Osteoblast (primary cell): ENCODE data around the gene UST. TPM values are rescaled to one million over a fixed set of nuclear protein-coding genes. Genes with fewer than 3 reads are reported as not detected.
A peak's percentile ranks its signal among the peaks of the same experiment; 100 is the strongest.
"Not testable (repeated sequence)": the region's sequence is repeated elsewhere in the genome, so short reads cannot be mapped to it uniquely, and the experiment has no call there.

Experiments used
- DNase-seq: peaks from one replicate; pipeline ENCODE4 v3.0.0; 2011; ENCODE audit warnings: low spot score, mixed read lengths; ENCODE audit not compliant: insufficient read length; ENCODE audit errors: missing footprints
- H2AFZ ChIP-seq: 2 replicates; pipeline ENCODE4 v1.6.0; 2011; ENCODE audit warnings: mild to moderate bottlenecking, low read length
- H3K27ac ChIP-seq: 2 replicates; pipeline ENCODE4 v1.5.1; 2011; ENCODE audit warnings: mild to moderate bottlenecking, low read depth, low read length, moderate library complexity
- H3K27me3 ChIP-seq: 2 replicates; pipeline ENCODE4 v1.6.0; 2012; ENCODE audit warnings: mild to moderate bottlenecking, control low read depth, inconsistent platforms, low read length, moderate library complexity; ENCODE audit not compliant: insufficient read depth
- H3K36me3 ChIP-seq: 2 replicates; pipeline ENCODE4 v1.5.1; 2011; ENCODE audit warnings: mild to moderate bottlenecking, low read length, control low read depth, moderate library complexity; ENCODE audit not compliant: insufficient read depth
- H3K4me1 ChIP-seq: 2 replicates; pipeline ENCODE4 v1.5.1; 2011; ENCODE audit warnings: mild to moderate bottlenecking, low read length, control low read depth, moderate library complexity; ENCODE audit not compliant: insufficient read depth
- H3K4me2 ChIP-seq: 2 replicates; pipeline ENCODE4 v1.6.0; 2011; ENCODE audit warnings: mild to moderate bottlenecking, low read length; ENCODE audit not compliant: insufficient read depth
- H3K4me3 ChIP-seq: fragments of 200-600 bp; sonication (generic); 3 replicates; pipeline ENCODE4 v1.5.1; 2012; ENCODE audit warnings: mild to moderate bottlenecking, low read length, inconsistent platforms; ENCODE audit not compliant: insufficient read depth
- H3K79me2 ChIP-seq: 2 replicates; pipeline ENCODE4 v1.6.0; 2012; ENCODE audit warnings: mild to moderate bottlenecking, low read length, control low read depth, inconsistent platforms; ENCODE audit not compliant: insufficient read depth
- H3K9me3 ChIP-seq: 2 replicates; pipeline ENCODE4 v1.5.1; 2011; ENCODE audit warnings: low read depth, low read length, control low read depth
- H4K20me1 ChIP-seq: 2 replicates; pipeline ENCODE4 v1.6.0; 2012; ENCODE audit warnings: mild to moderate bottlenecking, low read length, control low read depth; ENCODE audit not compliant: insufficient read depth
- total RNA-seq: library from RNA; depleted of rRNA; stranded (reverse); fragments of >200 nt; gene quantifications from 2 replicates; pipeline ENCODE4 v1.2.3, GENCODE V29; 2012
- TF ChIP-seq, protein P1 (sequence below): IDR thresholded peaks from 2 replicates; pipeline ENCODE4 v1.5.1; 2011; ENCODE audit warnings: mild to moderate bottlenecking, low read depth, low read length, moderate library complexity; ENCODE audit errors: extremely low read depth

UST gene
- total RNA-seq, 1 donor: 18.1 TPM

- H4K20me1 ChIP-seq: peaks cover 20% of the 10 kb centered on the region
- H3K79me2 ChIP-seq: no peaks in the 10 kb centered on the region
- TF ChIP-seq, protein P1, sequence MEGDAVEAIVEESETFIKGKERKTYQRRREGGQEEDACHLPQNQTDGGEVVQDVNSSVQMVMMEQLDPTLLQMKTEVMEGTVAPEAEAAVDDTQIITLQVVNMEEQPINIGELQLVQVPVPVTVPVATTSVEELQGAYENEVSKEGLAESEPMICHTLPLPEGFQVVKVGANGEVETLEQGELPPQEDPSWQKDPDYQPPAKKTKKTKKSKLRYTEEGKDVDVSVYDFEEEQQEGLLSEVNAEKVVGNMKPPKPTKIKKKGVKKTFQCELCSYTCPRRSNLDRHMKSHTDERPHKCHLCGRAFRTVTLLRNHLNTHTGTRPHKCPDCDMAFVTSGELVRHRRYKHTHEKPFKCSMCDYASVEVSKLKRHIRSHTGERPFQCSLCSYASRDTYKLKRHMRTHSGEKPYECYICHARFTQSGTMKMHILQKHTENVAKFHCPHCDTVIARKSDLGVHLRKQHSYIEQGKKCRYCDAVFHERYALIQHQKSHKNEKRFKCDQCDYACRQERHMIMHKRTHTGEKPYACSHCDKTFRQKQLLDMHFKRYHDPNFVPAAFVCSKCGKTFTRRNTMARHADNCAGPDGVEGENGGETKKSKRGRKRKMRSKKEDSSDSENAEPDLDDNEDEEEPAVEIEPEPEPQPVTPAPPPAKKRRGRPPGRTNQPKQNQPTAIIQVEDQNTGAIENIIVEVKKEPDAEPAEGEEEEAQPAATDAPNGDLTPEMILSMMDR: no peak
- H3K9me3 ChIP-seq: no peaks in the 10 kb centered on the region
- no peaks in the 10 kb centered on the region for H3K27me3 ChIP-seq
- no peak overlapping the region for H3K4me2 ChIP-seq
- no peak overlapping the region for H2AFZ ChIP-seq
- no peak overlapping the region for H3K4me3 ChIP-seq
- no peaks in the 10 kb centered on the region for H3K4me1 ChIP-seq
- no peak for DNase-seq
- no peak overlapping the region for H3K27ac ChIP-seq
- no peaks in the 10 kb centered on the region for H3K36me3 ChIP-seq
Observed at GRCh38 chr6:148854096-148854495, 107.3 kb downstream of the UST start.

DNA sequence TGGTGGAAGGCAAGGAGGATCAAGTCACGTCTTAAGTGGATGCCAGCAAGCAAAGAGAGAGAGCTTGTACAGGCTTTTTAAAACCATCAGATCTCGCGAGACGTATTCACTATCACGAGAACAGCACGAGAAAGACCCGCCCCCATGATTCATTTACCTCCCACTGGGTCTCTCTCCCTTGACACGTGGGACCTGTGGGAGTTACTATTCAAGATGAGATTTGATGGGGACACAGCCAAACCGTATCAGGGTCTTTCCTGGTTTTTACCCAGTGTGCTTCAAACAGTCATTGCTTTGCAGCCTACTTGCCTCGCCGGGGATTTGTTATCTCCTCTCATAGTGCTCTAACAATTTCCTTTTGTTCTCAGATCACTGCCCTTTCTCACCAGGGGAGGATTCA is 108.2 kb downstream of the UST start:
- no peaks in the 10 kb centered on the region for H3K36me3 ChIP-seq
- H3K9me3 ChIP-seq: no peaks in the 10 kb centered on the region
- H2AFZ ChIP-seq: no peak overlapping the region
- H3K4me1 ChIP-seq: no peaks in the 10 kb centered on the region
- H3K4me3 ChIP-seq: no peak overlapping the region
- no peaks in the 10 kb centered on the region for H3K79me2 ChIP-seq
- no peak overlapping the region for H3K4me2 ChIP-seq
- DNase-seq: no peak
- no peaks in the 10 kb centered on the region for H3K27me3 ChIP-seq
- TF ChIP-seq, protein P1: no peak
- H4K20me1 ChIP-seq: peaks cover 20% of the 10 kb centered on the region
- H3K27ac ChIP-seq: no peak overlapping the region

DNA sequence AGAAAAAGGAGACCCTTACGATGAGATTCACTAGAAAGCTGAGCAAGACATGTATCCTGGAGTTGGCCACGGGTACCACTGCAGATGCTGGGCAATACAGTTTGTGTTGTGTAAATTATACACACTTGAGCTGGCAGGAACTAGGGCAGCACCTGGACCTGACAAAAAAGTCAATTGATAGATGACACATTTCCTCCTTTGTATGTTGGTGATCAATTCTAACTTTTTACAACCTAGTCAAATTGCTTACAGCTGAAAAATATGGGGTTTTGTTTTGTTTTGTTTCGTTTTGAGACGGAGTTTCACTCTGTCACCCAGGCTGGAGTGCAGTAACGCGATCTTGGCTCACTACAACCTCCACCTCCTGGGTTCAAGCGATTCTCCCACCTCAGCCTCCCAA is 108.9 kb downstream of the UST start:
- Histone ChIP-seq H3K27ac (no peak overlapping the region), H4K20me1 (peaks cover 20% of the 10 kb centered on the region), H2AFZ (no peak overlapping the region), H3K36me3 (no peaks in the 10 kb centered on the region), H3K4me3 (no peak overlapping the region), H3K4me1 (no peaks in the 10 kb centered on the region), H3K27me3 (no peaks in the 10 kb centered on the region), H3K9me3 (no peaks in the 10 kb centered on the region), H3K4me2 (no peak overlapping the region), H3K79me2 (no peaks in the 10 kb centered on the region)
- DNase-seq: peak; percentile 14
- TF ChIP-seq, protein P1: no peak

GRCh38 chr6:148857798-148858390 is 111.1 kb downstream of the UST start:
- Histone ChIP-seq H3K9me3 (no peaks in the 10 kb centered on the region), H3K4me1 (no peaks in the 10 kb centered on the region), H3K27ac (no peak overlapping the region), H3K27me3 (no peaks in the 10 kb centered on the region), H3K36me3 (no peaks in the 10 kb centered on the region), H3K79me2 (no peaks in the 10 kb centered on the region), H3K4me2 (no peak overlapping the region), H4K20me1 (peaks cover 17% of the 10 kb centered on the region), H2AFZ (no peak overlapping the region), H3K4me3 (no peak overlapping the region)
- TF ChIP-seq, protein P1: no peak
- DNase-seq: peak; percentile 19

DNA sequence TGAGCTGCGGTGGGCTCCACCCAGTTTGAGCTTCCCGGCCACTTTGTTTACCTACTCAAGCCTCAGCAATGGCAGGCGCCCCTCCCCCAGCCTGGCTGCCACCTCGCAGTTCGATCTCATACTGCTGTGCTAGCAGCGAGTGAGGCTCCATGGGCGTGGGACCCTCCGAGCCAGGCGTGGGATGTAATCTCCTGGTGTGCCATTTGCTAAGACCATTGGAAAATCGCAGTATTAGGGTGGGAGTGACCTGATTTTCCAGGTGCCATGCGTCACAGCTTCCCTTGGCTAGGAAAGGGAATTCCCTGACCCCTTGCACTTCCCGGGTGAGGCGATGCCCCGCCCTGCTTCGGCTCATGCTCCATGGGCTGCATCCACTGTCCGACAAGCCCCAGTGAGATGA is 117.3 kb downstream of the UST start:
- H3K27me3 ChIP-seq, H3K27ac ChIP-seq, DNase-seq, H3K4me3 ChIP-seq, H3K79me2 ChIP-seq, H3K4me2 ChIP-seq, H3K9me3 ChIP-seq, H3K36me3 ChIP-seq, H2AFZ ChIP-seq, H4K20me1 ChIP-seq: not testable (repeated sequence)
- peaks cover 16% of the 10 kb centered on the region for H3K4me1 ChIP-seq
